ENCODE measurements around the gene DEFB132. TPM values are rescaled to one million over a fixed set of nuclear protein-coding genes. Genes with fewer than 3 reads are reported as not detected.

The DEFB132 gene
- total and polyA plus RNA-seq, 2 of the 8 experiments (the other 6 are each of a cell fraction or from before 2014, with no cell fraction given), result not detected

DNA sequence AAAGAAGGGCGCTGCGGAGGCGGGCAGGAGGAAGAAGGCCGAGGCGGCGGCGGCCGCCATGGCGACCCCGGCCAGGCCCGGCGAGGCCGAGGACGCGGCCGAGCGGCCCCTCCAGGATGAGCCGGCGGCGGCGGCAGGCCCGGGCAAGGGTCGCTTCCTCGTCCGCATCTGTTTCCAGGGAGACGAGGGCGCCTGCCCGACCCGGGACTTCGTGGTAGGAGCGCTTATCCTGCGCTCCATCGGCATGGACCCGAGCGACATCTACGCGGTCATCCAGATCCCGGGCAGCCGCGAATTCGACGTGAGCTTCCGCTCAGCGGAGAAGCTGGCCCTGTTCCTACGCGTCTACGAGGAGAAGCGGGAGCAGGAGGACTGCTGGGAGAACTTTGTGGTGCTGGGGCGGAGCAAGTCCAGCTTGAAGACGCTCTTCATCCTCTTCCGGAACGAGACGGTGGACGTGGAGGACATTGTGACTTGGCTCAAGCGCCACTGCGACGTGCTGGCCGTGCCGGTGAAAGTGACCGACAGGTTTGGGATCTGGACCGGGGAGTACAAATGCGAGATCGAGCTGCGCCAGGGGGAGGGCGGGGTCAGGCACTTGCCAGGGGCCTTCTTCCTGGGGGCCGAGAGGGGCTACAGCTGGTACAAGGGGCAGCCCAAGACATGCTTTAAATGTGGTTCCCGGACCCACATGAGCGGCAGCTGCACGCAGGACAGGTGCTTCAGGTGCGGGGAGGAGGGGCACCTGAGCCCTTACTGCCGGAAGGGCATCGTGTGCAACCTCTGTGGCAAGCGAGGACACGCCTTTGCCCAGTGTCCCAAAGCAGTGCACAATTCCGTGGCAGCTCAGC is 40.6 kb downstream of the DEFB132 start (continued):
- TF ChIP-seq ZNF274 (IDR thresholded peaks at IDR 0.05; ENCODE audit: borderline replicate concordance, extremely low read depth, low read length), result no peak
- peak in 1 of 2 experiments; percentile 48; a peak in 2 of 3 replicates for TF ChIP-seq POLR2A (IDR thresholded peaks at IDR 0.05; ENCODE audit: control extremely low read depth in 1 of 2, low read depth in 2 of 2, low read length in 2 of 2)
- TF ChIP-seq TBP (IDR thresholded peaks at IDR 0.05; ENCODE audit: low read depth, low read length), result 0 out of 2 replicates have a peak, but pooled peaks have one; percentile 32
- TF ChIP-seq RAD21 (IDR thresholded peaks at IDR 0.05 in 1 of 2, conservative IDR thresholded peaks at IDR 0.05 in 1 of 2; ENCODE audit: low read depth in 2 of 2, low read length in 2 of 2), result no peak
- peak; percentile 19 for TF ChIP-seq KDM4A (IDR thresholded peaks at IDR 0.05; ENCODE audit: low read depth, low read length, severe bottlenecking)
- TF ChIP-seq, protein P1, sequence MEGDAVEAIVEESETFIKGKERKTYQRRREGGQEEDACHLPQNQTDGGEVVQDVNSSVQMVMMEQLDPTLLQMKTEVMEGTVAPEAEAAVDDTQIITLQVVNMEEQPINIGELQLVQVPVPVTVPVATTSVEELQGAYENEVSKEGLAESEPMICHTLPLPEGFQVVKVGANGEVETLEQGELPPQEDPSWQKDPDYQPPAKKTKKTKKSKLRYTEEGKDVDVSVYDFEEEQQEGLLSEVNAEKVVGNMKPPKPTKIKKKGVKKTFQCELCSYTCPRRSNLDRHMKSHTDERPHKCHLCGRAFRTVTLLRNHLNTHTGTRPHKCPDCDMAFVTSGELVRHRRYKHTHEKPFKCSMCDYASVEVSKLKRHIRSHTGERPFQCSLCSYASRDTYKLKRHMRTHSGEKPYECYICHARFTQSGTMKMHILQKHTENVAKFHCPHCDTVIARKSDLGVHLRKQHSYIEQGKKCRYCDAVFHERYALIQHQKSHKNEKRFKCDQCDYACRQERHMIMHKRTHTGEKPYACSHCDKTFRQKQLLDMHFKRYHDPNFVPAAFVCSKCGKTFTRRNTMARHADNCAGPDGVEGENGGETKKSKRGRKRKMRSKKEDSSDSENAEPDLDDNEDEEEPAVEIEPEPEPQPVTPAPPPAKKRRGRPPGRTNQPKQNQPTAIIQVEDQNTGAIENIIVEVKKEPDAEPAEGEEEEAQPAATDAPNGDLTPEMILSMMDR (IDR thresholded peaks at IDR 0.05; ENCODE audit: control extremely low read depth in 1 of 3, insufficient read depth in 1 of 3, low read depth in 1 of 3, low read length in 3 of 3), result no peak
- TF ChIP-seq SIN3A (conservative IDR thresholded peaks at IDR 0.05 in 1 of 2, IDR thresholded peaks at IDR 0.05 in 1 of 2; ENCODE audit: low read depth in 1 of 2, low read length in 2 of 2), result 0 out of 4 replicates have a peak, but pooled peaks of 1 of the 2 experiments have one; percentile 55
- no peak for TF ChIP-seq JUN (IDR thresholded peaks at IDR 0.05; ENCODE audit: low read depth, low read length)
- TF ChIP-seq TEAD4 (IDR thresholded peaks at IDR 0.05; ENCODE audit: low read depth, low read length), result no peak
- TF ChIP-seq, protein P2, sequence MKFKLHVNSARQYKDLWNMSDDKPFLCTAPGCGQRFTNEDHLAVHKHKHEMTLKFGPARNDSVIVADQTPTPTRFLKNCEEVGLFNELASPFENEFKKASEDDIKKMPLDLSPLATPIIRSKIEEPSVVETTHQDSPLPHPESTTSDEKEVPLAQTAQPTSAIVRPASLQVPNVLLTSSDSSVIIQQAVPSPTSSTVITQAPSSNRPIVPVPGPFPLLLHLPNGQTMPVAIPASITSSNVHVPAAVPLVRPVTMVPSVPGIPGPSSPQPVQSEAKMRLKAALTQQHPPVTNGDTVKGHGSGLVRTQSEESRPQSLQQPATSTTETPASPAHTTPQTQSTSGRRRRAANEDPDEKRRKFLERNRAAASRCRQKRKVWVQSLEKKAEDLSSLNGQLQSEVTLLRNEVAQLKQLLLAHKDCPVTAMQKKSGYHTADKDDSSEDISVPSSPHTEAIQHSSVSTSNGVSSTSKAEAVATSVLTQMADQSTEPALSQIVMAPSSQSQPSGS (IDR thresholded peaks at IDR 0.05; ENCODE audit: low read length), result no peak
- TF ChIP-seq BACH1 (IDR thresholded peaks at IDR 0.05; ENCODE audit: low read length), result no peak
- no peak for TF ChIP-seq RXRA (IDR thresholded peaks at IDR 0.05; ENCODE audit: insufficient read depth, low read depth, low read length)
- peak; percentile 43 for TF ChIP-seq MAX (IDR thresholded peaks at IDR 0.05)
- 0 out of 2 replicates have a peak, but pooled peaks have one; percentile 14 for TF ChIP-seq CHD1 (IDR thresholded peaks at IDR 0.05; ENCODE audit: low read depth, low read length)
